HepG2 (cell line): ENCODE data around the gene PSD4. TPM values are rescaled to one million over a fixed set of nuclear protein-coding genes. Genes with fewer than 3 reads are reported as not detected.

Experiments used
- ATAC-seq: fragments of 200-7000 bp; cut with Tn5 transposase; 3 replicates; pipeline ENCODE4 v1.9.1; 2020; ENCODE audit warnings: mild to moderate bottlenecking, moderate library complexity
- BruUV-seq: library from RNA; stranded (reverse); fragments of 400-500 nt; replicated peaks from 2 replicates; lab custom pipeline; 2021; lab: Mats Ljungman, UMichigan
- CTCF ChIA-PET: fragments of 300-600 bp; formaldehyde crosslinking; extraction: SDS; loops from one replicate; lab custom pipeline; 2021; ENCODE audit warnings: low total read pairs, inconsistent platforms, low intra/inter-chr PET ratio; lab: Yijun Ruan, JAX
- POLR2A ChIA-PET: fragments of 350-600 bp; sonication (Branson Sonifier 250); formaldehyde crosslinking; loops from one replicate; lab custom pipeline; 2020; ENCODE audit warnings: antibody characterized with exemption, inconsistent platforms; lab: Yijun Ruan, JAX
- DNase-seq: peaks from one replicate; pipeline ENCODE4 v3.0.0-alpha.2; 2015; ENCODE audit warnings: low spot score
- FAIRE-seq: peaks from 3 replicates; lab custom pipeline; 2011; peaks lifted over from hg19 to GRCh38; lab: Jason Lieb, UNC
- H2AFZ ChIP-seq: one replicate; pipeline ENCODE4 v1.6.1; 2011; ENCODE audit warnings: low read length, inconsistent platforms
- H3K27ac ChIP-seq: fragments of 300-600 bp; 3 replicates; pipeline ENCODE4 v1.8.0; 2011; ENCODE audit warnings: mixed run types, mild to moderate bottlenecking, mixed read lengths, low read length, inconsistent platforms; ENCODE audit not compliant: insufficient read depth; ENCODE audit errors: extremely low read length
- H3K27me3 ChIP-seq, 2 experiments: fragments of 200-600 bp in 1 of 2; 2 replicates in 1 of 2; 3 replicates in 1 of 2; pipeline versions ENCODE4 v1.6.0 to v1.8.0; 2011; ENCODE audit warnings: low read length in 2 of 2, mild to moderate bottlenecking in 2 of 2, moderate library complexity in 2 of 2, inconsistent platforms in 1 of 2; ENCODE audit not compliant: insufficient read depth in 2 of 2, control insufficient read depth in 1 of 2
- H3K36me3 ChIP-seq, 2 experiments: fragments of 200-600 bp in 1 of 2; replicated peaks in 1 of 2; 2 replicates in 1 of 2; 3 replicates in 1 of 2; pipeline versions ENCODE4 v1.5.1 to v1.8.0; 2011; ENCODE audit warnings: low read length in 2 of 2, inconsistent platforms in 1 of 2; ENCODE audit not compliant: insufficient read depth in 2 of 2, control insufficient read depth in 1 of 2
- H3K4me1 ChIP-seq: 2 replicates; pipeline ENCODE4 v1.5.1; 2012; ENCODE audit warnings: low read length, inconsistent platforms; ENCODE audit not compliant: insufficient read depth
- H3K4me2 ChIP-seq: 2 replicates; pipeline ENCODE4 v1.6.0; 2011; ENCODE audit warnings: low read depth, low read length, inconsistent platforms
- H3K4me3 ChIP-seq, 3 experiments: fragments of 200-600 bp in 1 of 3; sonication (generic), shearing (Covaris generic) in 1 of 3; replicated peaks in 1 of 3; 2 replicates each; pipeline ENCODE4 v1.5.1; 2011 to 2016; ENCODE audit warnings: low read length in 3 of 3, inconsistent platforms in 2 of 3, low read depth in 2 of 3, mild to moderate bottlenecking in 2 of 3, control low read depth in 1 of 3, mixed read lengths in 1 of 3; ENCODE audit not compliant: insufficient read depth in 1 of 3
- H3K79me2 ChIP-seq: one replicate; pipeline ENCODE4 v1.6.1; 2011; ENCODE audit warnings: low read length, inconsistent platforms; ENCODE audit not compliant: insufficient read depth
- H3K9ac ChIP-seq: 2 replicates; pipeline ENCODE4 v1.6.0; 2011; ENCODE audit warnings: mild to moderate bottlenecking, low read depth, low read length, inconsistent platforms; ENCODE audit not compliant: insufficient read depth
- H3K9me3 ChIP-seq: 2 replicates; pipeline ENCODE4 v1.5.1; 2012; ENCODE audit warnings: mild to moderate bottlenecking, low read length
- H4K20me1 ChIP-seq: 2 replicates; pipeline ENCODE4 v1.6.0; 2011; ENCODE audit warnings: inconsistent platforms, mild to moderate bottlenecking, low read length, moderate library complexity; ENCODE audit not compliant: insufficient read depth
- GZF1 ChIP-seq: sonication (generic); formaldehyde crosslinking; IDR thresholded peaks from 2 replicates; pipeline ENCODE4 v1.5.1; 2020; ENCODE audit warnings: mild to moderate bottlenecking, missing genetic modification reagents
- WGBS: methylation state at CpG from one replicate; pipeline ENCODE4 v1.1.6; 2017; ENCODE audit warnings: low lambda C conversion rate; 5-methylcytosine and 5-hydroxymethylcytosine counted together
- in situ Hi-C: cut with HindIII; loops from 2 replicates; pipeline ENCODE4 v1.10.0; 2017; ENCODE audit warnings: low pct_unique_long_range_greater_than_20kb; ENCODE audit not compliant: extremely low pct_ligation_motif_present
- intact Hi-C: fragments of 100-400 bp; cut with micrococcal nuclease; formaldehyde crosslinking; loops from one replicate; pipeline ENCODE4 v1.10.0; 2022; ENCODE audit not compliant: unreplicated experiment
- polyA plus RNA-seq, 8 experiments: library from polyadenylated mRNA; depleted of rRNA in 3 of 8; stranded (reverse) in 7 of 8; unstranded in 1 of 8; fragments of >200 nt; fragmentation: Illumina TruSeq in 4 of 8; extraction: Trizol in 4 of 8; gene quantifications; 2 replicates each; pipeline versions ENCODE4 v1.2.1 to v1.2.3, GENCODE V29; 2011 to 2016; ENCODE audit warnings: low read depth in 4 of 8, missing spikeins in 1 of 8, mixed read lengths in 1 of 8; ENCODE audit not compliant: insufficient read depth in 1 of 8
- total RNA-seq, 5 experiments: library from RNA; depleted of rRNA; stranded (reverse); fragments of >200 nt; fragmentation: Illumina TruSeq; extraction: Trizol; gene quantifications; 2 replicates each; pipeline ENCODE4 v1.2.3, GENCODE V29; 2016; ENCODE audit warnings: low read depth in 1 of 5
- TF ChIP-seq, protein P1 (sequence below): sonication (generic); formaldehyde crosslinking; IDR thresholded peaks from 2 replicates; pipeline ENCODE4 v1.4.0; 2020; ENCODE audit warnings: mild to moderate bottlenecking, missing genetic modification reagents
- TF ChIP-seq, protein P2 (sequence below): sonication (generic); formaldehyde crosslinking; IDR thresholded peaks from 2 replicates; pipeline ENCODE4 v1.8.0; 2022; ENCODE audit warnings: mild to moderate bottlenecking, missing genetic modification reagents, moderate library complexity

Gene PSD4
- total and polyA plus RNA-seq, 2 of the 13 experiments (the other 11 are each of a cell fraction or from before 2014, with no cell fraction given): 5.8 to 9.4 TPM

DNA sequence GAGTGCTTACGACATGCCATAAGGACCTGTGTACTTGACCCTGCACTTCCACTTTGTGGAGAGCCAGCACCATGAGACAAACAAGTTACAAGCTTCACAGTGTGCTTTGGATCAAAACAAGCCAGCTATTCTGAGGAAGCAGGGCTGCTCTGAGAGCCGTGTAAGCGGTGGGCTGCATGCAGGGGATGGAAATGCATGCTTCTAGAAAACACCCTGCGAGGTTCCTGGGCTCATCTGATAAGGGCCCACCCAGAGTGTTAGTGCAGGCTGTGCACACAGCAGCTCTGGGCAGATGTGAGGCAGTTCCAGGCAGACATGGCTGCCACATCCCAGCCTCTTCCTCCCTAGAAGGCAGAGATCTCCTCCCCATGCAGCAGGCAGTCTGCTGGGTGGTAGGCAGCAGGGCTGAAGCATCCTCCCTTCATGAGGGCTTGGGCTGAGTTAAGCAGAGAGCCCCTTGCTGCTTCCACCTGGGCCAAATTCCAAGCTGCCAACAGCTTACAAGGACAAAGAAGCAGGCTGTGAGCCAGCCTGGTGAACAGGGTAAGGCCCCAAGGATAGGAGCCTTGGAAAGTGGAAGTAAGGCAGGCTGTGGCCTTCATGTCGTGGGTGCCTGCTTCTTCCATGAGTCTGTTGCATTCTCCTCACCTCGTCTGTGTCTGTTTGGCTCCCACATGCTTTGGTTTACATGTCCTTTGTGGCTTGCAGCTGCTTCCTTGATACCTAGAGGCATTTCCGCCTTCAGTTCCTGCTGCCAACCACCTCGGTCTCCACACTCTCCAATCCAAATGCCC, 7.7 kb downstream of the PSD4 start (continued):
- TF ChIP-seq, protein P1, sequence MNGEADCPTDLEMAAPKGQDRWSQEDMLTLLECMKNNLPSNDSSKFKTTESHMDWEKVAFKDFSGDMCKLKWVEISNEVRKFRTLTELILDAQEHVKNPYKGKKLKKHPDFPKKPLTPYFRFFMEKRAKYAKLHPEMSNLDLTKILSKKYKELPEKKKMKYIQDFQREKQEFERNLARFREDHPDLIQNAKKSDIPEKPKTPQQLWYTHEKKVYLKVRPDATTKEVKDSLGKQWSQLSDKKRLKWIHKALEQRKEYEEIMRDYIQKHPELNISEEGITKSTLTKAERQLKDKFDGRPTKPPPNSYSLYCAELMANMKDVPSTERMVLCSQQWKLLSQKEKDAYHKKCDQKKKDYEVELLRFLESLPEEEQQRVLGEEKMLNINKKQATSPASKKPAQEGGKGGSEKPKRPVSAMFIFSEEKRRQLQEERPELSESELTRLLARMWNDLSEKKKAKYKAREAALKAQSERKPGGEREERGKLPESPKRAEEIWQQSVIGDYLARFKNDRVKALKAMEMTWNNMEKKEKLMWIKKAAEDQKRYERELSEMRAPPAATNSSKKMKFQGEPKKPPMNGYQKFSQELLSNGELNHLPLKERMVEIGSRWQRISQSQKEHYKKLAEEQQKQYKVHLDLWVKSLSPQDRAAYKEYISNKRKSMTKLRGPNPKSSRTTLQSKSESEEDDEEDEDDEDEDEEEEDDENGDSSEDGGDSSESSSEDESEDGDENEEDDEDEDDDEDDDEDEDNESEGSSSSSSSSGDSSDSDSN (CRISPR knock-in tag): 0 out of 2 replicates have a peak, but pooled peaks have one; percentile 22

DNA sequence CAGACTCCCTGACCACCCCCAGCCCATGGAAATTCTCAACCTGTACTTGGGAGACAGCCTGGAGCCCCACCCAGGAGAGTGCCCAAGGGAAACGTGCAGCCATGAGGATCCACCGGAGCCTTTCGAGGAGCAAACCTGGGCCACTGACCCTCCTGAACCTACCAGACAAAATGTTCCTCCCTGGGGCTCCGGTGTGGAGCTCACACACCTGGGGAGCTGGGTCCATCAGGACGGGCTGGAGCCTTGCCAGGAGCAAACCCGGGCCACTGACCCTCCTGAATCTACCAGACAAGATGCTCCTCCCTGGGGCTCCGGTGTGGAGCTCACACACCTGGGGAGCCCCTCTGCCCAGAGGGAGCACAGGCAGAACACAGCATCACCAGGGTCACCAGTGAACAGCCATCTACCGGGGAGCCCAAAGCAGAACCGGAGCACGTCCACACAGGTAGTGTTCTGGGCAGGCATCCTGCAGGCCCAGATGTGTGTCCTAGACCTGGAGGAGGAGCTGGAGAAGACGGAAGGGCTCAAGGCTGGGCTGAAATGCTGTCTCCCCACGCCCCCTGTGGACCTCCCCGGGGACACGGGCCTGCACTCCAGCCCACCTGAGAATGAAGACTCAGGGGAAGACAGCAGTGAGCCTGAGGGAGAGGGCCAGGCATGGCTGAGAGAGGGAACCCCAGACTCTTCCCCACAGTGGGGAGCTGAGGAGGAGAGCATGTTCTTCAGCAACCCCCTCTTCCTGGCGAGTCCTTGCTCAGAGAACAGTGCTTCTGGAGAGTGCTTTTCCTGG, 8.9 kb downstream of the PSD4 start:
- in situ Hi-C loops (no loop called here), intact Hi-C loops (no loop called here)
- ChIA-PET POLR2A (interaction anchor here (1.5 to 6.4 kb wide), 4 partner anchors 9 to 26 kb away, joined by 3 to 97 read pairs (median 27); no protein-coding TSS in a partner anchor), CTCF (no interaction called here)
- H3K4me1 ChIP-seq: peaks cover 43% of the 10 kb centered on the region
- no TSS peak for BruUV-seq
- TF ChIP-seq, protein P2, sequence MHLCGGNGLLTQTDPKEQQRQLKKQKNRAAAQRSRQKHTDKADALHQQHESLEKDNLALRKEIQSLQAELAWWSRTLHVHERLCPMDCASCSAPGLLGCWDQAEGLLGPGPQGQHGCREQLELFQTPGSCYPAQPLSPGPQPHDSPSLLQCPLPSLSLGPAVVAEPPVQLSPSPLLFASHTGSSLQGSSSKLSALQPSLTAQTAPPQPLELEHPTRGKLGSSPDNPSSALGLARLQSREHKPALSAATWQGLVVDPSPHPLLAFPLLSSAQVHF (CRISPR knock-in tag): no peak
- no peak for TF ChIP-seq GZF1 (CRISPR knock-in tag)
- no peaks in the 10 kb centered on the region; a peak in 1 of 5 replicates for H3K36me3 ChIP-seq
- no peak overlapping the region for H2AFZ ChIP-seq
- no peak overlapping the region for H3K4me2 ChIP-seq
- ATAC-seq: no peak
- FAIRE-seq: no peak
- H4K20me1 ChIP-seq: no peaks in the 10 kb centered on the region
- 84% methylated on average over 13 of the region's 15 CpGs for WGBS
- no peaks in the 10 kb centered on the region for H3K79me2 ChIP-seq
- no peak for DNase-seq
- no peaks in the 10 kb centered on the region for H3K9me3 ChIP-seq
- H3K4me3 ChIP-seq: no peak overlapping the region
- H3K9ac ChIP-seq: no peak overlapping the region
- H3K27me3 ChIP-seq: no peaks in the 10 kb centered on the region
- no peak overlapping the region for H3K27ac ChIP-seq
